Stimulated activated effector memory CD8-positive, alpha-beta T cell treated with anti-CD3 and anti-CD28 coated beads, Interleukin-12 subunit alpha, Interleukin-12 subunit beta, amount 100 ng/mL, for 72 hours (primary cell): ENCODE results near the gene FXN.
"Not testable (repeated sequence)": the region's sequence is repeated elsewhere in the genome, so short reads cannot be mapped to it uniquely, and the experiment has no call there.

Experiments used
- ATAC-seq: fragments of 150-1000 bp; cut with Tn5 transposase; 2 replicates; pipeline ENCODE4 v1.10.0; 2021
- DNase-seq, 2 donors: peaks; one replicate each; pipeline ENCODE4 v3.0.0; 2021 to 2022; ENCODE audit warnings: low spot score in 2 of 2
- H3K27ac Mint-ChIP-seq: one replicate; pipeline ENCODE4 v1.8.0; 2022; ENCODE audit warnings: mild to moderate bottlenecking, mixed read lengths
- H3K36me3 Mint-ChIP-seq: one replicate; pipeline ENCODE4 v1.8.0; 2022; ENCODE audit warnings: mild to moderate bottlenecking, mixed read lengths
- H3K4me1 Mint-ChIP-seq: one replicate; pipeline ENCODE4 v1.8.0; 2022; ENCODE audit warnings: mixed read lengths
- H3K4me3 Mint-ChIP-seq: one replicate; pipeline ENCODE4 v1.8.0; 2022; ENCODE audit warnings: mild to moderate bottlenecking, mixed read lengths
- H3K9me3 Mint-ChIP-seq: one replicate; pipeline ENCODE4 v1.8.0; 2022; ENCODE audit warnings: mixed read lengths

The FXN gene

DNA sequence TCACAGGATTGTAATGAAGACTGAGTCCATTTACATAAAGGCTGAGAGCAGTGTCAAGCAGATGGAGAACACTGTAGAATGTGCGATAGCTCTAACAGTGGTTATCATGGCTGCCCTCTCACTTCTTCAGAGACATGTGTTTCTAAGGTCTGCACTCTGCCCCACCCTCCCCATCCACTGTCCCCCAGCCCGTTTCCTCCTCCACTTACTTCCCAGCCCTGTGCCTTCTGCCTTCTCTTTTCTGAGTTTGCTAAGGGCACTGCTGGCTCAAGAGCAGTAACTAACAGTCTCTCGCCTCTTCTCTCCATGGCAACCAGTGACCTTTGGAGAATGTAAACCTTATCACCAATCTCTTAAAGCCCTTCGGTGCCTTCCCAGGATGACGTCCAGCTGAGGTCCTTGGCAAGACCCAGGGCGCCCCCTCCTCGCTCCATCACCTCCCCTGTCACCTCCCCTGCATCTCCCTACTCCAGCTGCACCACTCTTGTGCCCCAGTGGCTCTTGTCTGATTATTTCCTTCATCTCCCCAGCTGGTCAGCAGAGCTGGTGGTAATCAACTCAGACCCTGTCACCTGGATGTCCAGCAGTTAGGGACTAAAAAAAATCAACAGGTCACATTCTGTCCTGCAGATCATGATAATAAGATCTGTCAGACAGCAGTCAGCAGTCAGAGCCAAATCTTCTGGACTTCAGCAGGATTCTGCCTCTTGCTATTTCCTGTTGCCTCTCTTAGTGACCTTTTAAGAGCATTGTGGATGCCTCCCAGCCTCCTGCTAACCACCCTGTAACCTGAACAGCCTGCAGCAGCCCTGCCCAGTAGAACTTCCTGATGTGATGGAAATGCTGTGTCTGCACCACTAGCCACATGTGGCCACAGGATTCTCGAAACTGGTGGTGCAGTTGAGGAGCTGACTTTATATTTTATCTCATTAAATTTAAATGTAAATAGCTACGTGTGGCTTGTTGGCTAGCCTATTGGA, 9.0 kb downstream of the FXN start:
- peak overlapping the region; percentile 92 for H3K27ac Mint-ChIP-seq

DNA sequence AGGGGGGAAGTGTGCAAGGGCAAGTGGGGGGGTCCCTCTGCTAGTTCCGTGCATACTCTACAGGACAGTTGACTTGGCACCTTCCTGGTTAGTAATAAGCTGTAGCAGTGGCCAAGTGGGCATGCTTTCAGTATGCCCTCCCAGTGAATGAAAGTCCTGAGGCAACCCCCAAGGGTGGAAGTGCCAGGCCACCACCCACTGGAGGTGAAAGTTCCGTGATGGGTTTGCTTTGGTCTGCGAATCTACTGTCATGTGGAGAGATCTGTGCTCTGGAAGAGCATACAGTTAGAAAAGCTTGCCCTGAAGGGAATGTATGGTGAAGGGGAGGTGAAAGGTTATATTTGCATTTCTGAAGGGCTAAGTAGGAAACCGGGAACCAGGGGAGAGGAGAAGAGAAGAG, 10.3 kb downstream of the FXN start:
- H3K27ac Mint-ChIP-seq, result no peak overlapping the region

More for the DNA sequence above, 9.0 kb downstream of the FXN start:
- ATAC-seq (peak; percentile 65), DNase-seq (no peak)
- Mint-ChIP-seq H3K36me3 (peaks cover 20% of the 10 kb centered on the region), H3K4me1 (peaks cover 25% of the 10 kb centered on the region), H3K4me3 (no peak overlapping the region), H3K9me3 (no peaks in the 10 kb centered on the region)

GRCh38 chr9:69046723-69047122, 11.2 kb downstream of the FXN start:
- ATAC-seq (no peak), DNase-seq (no peak)
- Mint-ChIP-seq H3K4me1 (peaks cover 20% of the 10 kb centered on the region), H3K36me3 (peaks cover 28% of the 10 kb centered on the region), H3K9me3 (no peaks in the 10 kb centered on the region), H3K4me3 (no peak overlapping the region), H3K27ac (no peak overlapping the region)

More for the DNA sequence above, 10.3 kb downstream of the FXN start:
- H3K9me3 Mint-ChIP-seq, result no peaks in the 10 kb centered on the region
- ATAC-seq, result no peak
- no peak overlapping the region for H3K4me3 Mint-ChIP-seq
- H3K36me3 Mint-ChIP-seq, result peaks cover 20% of the 10 kb centered on the region
- H3K4me1 Mint-ChIP-seq, result peaks cover 25% of the 10 kb centered on the region
- no peak for DNase-seq

DNA sequence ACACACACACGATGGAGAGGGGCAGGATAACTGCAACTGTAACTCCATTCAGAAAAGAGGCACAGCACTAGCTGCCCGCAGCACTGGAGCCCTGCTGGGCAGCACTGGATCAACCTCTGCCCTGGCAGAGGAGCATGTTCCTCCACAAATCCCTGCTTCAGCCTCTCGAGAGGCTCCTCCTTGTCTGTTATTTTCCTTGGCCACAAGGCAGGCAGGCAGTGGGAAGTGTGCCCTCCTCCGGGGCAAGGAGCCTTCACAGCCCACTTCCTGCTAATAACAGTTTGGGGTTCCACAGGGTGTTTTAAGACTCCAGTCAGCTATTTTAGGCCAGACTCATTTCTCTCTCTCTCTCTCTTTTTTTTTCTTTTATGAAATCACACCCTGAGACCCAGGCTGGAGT, 11.8 kb downstream of the FXN start:
- Mint-ChIP-seq H3K9me3 (no peaks in the 10 kb centered on the region), H3K27ac (peak overlapping the region; percentile 40), H3K4me3 (no peak overlapping the region), H3K36me3 (peaks cover 34% of the 10 kb centered on the region), H3K4me1 (peaks cover 20% of the 10 kb centered on the region)
- ATAC-seq (no peak), DNase-seq (no peak)

GRCh38 chr9:69049094-69049493, 13.5 kb downstream of the FXN start:
- Mint-ChIP-seq H3K4me3 (no peak overlapping the region), H3K9me3 (no peaks in the 10 kb centered on the region), H3K27ac (no peak overlapping the region), H3K36me3 (peaks cover 45% of the 10 kb centered on the region), H3K4me1 (peaks cover 13% of the 10 kb centered on the region)
- no peak for DNase-seq
- ATAC-seq, result no peak

DNA sequence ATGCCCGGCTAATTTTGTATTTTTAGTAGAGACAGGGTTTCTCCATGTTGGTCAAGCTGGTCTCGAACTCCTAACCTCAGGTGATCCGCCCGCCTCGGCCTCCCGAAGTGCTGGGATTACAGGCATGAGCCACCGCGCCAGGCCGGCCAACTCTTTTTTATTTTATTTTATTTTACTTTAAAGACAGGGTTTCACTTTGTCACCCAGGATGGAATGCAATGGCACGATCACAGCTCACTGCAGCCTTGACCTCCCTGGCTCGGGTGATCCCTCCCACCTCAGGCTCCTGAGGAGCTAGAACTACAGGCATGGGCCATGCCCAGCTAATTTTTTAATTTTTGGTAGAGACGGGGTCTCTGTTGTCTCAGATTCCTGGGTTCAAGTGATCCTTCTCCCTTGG, 15.4 kb downstream of the FXN start:
- peaks cover 56% of the 10 kb centered on the region for H3K36me3 Mint-ChIP-seq
- not testable (repeated sequence) for DNase-seq, ATAC-seq, H3K4me1 Mint-ChIP-seq, H3K27ac Mint-ChIP-seq, H3K9me3 Mint-ChIP-seq, H3K4me3 Mint-ChIP-seq

DNA sequence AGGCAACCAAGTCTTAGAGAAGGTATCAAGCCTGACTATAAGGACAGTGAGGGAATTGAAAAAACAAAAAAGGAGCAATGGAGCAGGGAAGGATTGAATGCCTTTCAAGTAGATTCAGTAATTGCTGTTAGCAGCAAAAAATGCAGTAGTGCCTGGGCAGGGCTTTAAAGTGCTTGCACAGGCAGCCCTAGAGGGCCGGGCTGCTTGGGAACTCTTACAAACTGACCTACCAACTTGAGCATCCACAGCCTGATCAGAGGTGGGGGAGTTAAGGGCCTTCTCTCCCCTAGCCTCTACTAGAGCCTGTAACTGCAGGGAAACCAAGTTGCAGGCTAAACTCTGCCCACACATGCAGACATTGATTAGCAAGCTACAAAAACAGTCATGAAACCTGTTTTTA, 19.4 kb downstream of the FXN start:
- peaks cover 72% of the 10 kb centered on the region for H3K36me3 Mint-ChIP-seq
- ATAC-seq, result no peak
- no peaks in the 10 kb centered on the region for H3K4me1 Mint-ChIP-seq
- H3K4me3 Mint-ChIP-seq, result no peak overlapping the region
- H3K27ac Mint-ChIP-seq, result peak overlapping the region; percentile 9
- no peak for DNase-seq
- no peaks in the 10 kb centered on the region for H3K9me3 Mint-ChIP-seq

GRCh38 chr9:69056191-69056815, 20.8 kb downstream of the FXN start:
- H3K4me3 Mint-ChIP-seq, result no peak overlapping the region
- DNase-seq, result no peak
- ATAC-seq, result no peak
- no peaks in the 10 kb centered on the region for H3K9me3 Mint-ChIP-seq
- H3K4me1 Mint-ChIP-seq, result peaks cover 6% of the 10 kb centered on the region
- no peak overlapping the region for H3K27ac Mint-ChIP-seq
- peaks cover 70% of the 10 kb centered on the region for H3K36me3 Mint-ChIP-seq

DNA sequence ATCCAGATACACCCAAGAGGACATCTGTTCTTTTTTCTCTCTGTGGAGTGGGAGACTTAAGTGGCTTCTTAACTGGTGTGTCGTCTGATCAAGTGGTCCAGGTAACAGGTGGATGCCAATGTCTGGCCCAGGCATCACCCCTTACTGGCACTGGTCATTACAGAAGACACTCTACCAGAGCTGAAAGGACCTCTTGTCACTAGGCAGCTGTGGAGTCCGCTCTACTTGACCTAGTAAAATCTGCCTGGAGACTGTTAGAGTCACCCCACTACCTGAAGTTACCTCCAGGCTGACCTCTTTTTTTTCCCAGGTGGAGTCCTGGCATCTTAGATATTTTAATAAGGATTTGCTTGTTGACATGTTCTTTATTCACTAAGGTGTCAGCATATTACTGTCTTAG, 22.5 kb downstream of the FXN start:
- H3K4me1 Mint-ChIP-seq, result peaks cover 6% of the 10 kb centered on the region
- H3K36me3 Mint-ChIP-seq, result peaks cover 56% of the 10 kb centered on the region
- DNase-seq (no peak), ATAC-seq (no peak)
- no peaks in the 10 kb centered on the region for H3K9me3 Mint-ChIP-seq
- H3K27ac Mint-ChIP-seq, result peak overlapping the region; percentile 65
- H3K4me3 Mint-ChIP-seq, result no peak overlapping the region

DNA sequence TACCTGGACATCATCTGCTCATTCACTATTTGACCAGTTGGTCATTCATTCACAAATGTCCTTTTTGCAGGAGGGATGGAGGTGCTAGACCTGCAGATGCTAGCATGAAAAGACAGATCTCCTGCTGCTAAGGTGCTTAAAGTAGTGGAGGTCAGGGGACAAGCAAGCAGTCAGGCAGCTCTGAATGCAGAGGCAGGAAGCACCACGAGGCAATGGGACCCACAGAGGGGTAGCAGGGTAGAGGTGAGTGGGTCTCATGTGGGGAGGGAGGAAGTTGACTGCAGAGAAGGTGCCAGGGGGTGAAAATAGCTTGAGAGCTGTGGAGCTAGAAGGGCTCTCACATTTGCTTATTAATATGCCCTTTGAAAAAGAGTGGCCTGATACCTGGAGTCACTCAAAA, 25.2 kb downstream of the FXN start:
- H3K4me1 Mint-ChIP-seq, result peaks cover 6% of the 10 kb centered on the region
- H3K27ac Mint-ChIP-seq, result no peak overlapping the region
- no peak for ATAC-seq

GRCh38 chr9:69062195-69062594, 26.6 kb downstream of the FXN start:
- ATAC-seq (no peak), DNase-seq (no peak)
- no peaks in the 10 kb centered on the region for H3K9me3 Mint-ChIP-seq
- H3K36me3 Mint-ChIP-seq, result peaks cover 49% of the 10 kb centered on the region
- no peak overlapping the region for H3K27ac Mint-ChIP-seq
- peaks cover 6% of the 10 kb centered on the region for H3K4me1 Mint-ChIP-seq
- H3K4me3 Mint-ChIP-seq, result no peak overlapping the region

More for the DNA sequence above, 25.2 kb downstream of the FXN start:
- H3K4me3 Mint-ChIP-seq, result no peak overlapping the region
- no peaks in the 10 kb centered on the region for H3K9me3 Mint-ChIP-seq
- H3K36me3 Mint-ChIP-seq, result peaks cover 45% of the 10 kb centered on the region
- no peak for DNase-seq

DNA sequence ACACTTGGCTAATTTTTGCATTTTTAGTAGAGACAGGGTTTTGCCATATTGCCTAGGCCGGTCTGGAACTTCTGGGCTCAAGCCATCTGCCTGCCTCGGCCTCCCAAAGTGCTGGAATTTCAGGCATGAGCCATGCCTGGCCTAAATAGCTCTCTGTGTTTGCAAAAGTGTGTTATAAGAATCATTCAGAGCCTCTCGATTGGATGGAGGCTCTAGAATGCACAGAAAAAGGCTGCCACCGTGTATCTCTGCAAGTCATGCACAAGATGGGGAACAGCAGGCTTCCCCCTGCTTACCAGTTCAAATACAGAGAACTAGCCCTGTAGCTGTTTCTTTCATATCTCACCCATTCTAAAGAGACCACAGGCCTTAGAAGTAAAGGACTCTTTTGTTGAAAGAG, 28.3 kb downstream of the FXN start:
- DNase-seq (no peak), ATAC-seq (no peak)
- Mint-ChIP-seq H3K27ac (no peak overlapping the region), H3K4me3 (no peak overlapping the region), H3K36me3 (peaks cover 40% of the 10 kb centered on the region), H3K9me3 (no peaks in the 10 kb centered on the region), H3K4me1 (peaks cover 6% of the 10 kb centered on the region)

DNA sequence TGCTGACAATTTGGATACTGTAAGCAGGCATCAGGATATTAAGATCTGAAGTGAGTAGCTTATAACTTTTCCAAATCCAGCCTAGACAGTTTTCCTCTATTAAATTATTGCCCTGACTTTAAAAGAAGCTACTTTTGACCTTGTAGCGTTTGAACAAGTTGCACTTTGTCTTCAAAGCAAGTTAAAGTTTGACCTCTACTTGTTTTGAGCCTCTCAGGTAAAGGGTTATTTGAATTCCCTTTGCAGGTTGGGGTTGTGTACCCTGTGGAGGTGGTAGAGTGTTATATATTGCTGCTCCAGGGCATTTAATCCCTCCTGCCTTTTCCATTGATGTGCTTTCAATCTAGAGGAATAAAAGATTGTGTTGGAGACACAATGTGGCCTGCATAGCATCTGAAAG, 30.1 kb downstream of the FXN start:
- H3K4me3 Mint-ChIP-seq, result no peak overlapping the region
- H3K4me1 Mint-ChIP-seq, result peaks cover 4% of the 10 kb centered on the region
- H3K27ac Mint-ChIP-seq, result no peak overlapping the region
- peaks cover 37% of the 10 kb centered on the region for H3K36me3 Mint-ChIP-seq
- DNase-seq (no peak), ATAC-seq (no peak)
- H3K9me3 Mint-ChIP-seq, result no peaks in the 10 kb centered on the region

DNA sequence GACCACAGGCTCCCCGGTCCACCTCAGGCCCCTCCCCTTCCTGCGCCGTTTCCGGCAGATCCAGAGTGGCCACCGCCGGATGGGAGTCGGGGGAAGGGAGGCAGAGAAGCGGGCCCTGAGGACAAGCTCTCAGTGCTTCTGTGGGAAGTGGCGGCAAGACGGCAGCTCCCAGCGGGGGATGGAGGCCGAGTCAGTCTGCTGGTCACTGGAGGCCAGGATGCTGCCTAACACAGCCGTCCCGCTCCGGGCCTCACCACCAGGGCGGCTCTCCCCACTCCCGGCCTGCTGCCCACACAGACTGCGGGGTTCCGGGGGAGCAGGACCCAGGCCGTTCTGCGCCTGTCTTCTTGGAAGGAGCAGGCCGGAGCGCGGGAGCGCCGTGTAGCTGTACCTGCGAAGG, 31.4 kb downstream of the FXN start:
- ATAC-seq, result no peak
- H3K27ac Mint-ChIP-seq, result no peak overlapping the region
- no peak for DNase-seq
- H3K4me3 Mint-ChIP-seq, result no peak overlapping the region
- no peaks in the 10 kb centered on the region for H3K9me3 Mint-ChIP-seq
- H3K4me1 Mint-ChIP-seq, result no peaks in the 10 kb centered on the region
- H3K36me3 Mint-ChIP-seq, result peaks cover 47% of the 10 kb centered on the region

GRCh38 chr9:69070201-69070600, 34.6 kb downstream of the FXN start:
- Mint-ChIP-seq H3K9me3 (no peaks in the 10 kb centered on the region), H3K27ac (no peak overlapping the region), H3K36me3 (peaks cover 54% of the 10 kb centered on the region), H3K4me3 (no peak overlapping the region), H3K4me1 (no peaks in the 10 kb centered on the region)
- ATAC-seq (no peak), DNase-seq (no peak)

GRCh38 chr9:69071059-69071458, 35.5 kb downstream of the FXN start:
- no peak overlapping the region for H3K4me3 Mint-ChIP-seq
- DNase-seq (no peak), ATAC-seq (no peak)
- H3K27ac Mint-ChIP-seq, result no peak overlapping the region
- H3K36me3 Mint-ChIP-seq, result peaks cover 45% of the 10 kb centered on the region
- no peaks in the 10 kb centered on the region for H3K9me3 Mint-ChIP-seq
- H3K4me1 Mint-ChIP-seq, result no peaks in the 10 kb centered on the region
